SU-DHL-6 (cell line): ENCODE data around the gene ESRRB.

Experiments
- H2AFZ ChIP-seq: fragments of 200-600 bp; sonication (generic); 2 replicates; pipeline ENCODE4 v1.6.1; 2014; ENCODE audit warnings: low read depth, mild to moderate bottlenecking, moderate library complexity, mixed read lengths, antibody characterized with exemption, low read length; ENCODE audit not compliant: severe bottlenecking
- H3F3A ChIP-seq: fragments of 200-600 bp; shearing (Covaris generic); 2 replicates; pipeline ENCODE4 v1.6.0; 2016; ENCODE audit warnings: antibody characterized with exemption, mild to moderate bottlenecking; ENCODE audit not compliant: insufficient read depth
- H3K27ac ChIP-seq: fragments of 200-600 bp; sonication (generic); 2 replicates; pipeline ENCODE4 v1.5.1; 2016; ENCODE audit warnings: low read depth, mild to moderate bottlenecking, low read length, moderate library complexity, mixed read lengths
- H3K27me3 ChIP-seq: fragments of 200-600 bp; sonication (generic), shearing (Covaris generic); 2 replicates; pipeline ENCODE4 v1.6.0; 2014; ENCODE audit warnings: mild to moderate bottlenecking, low read length
- H3K36me3 ChIP-seq: fragments of 200-600 bp; sonication (generic); 2 replicates; pipeline ENCODE4 v1.6.1; 2014; ENCODE audit warnings: mild to moderate bottlenecking, low read length, mixed read lengths
- H3K4me2 ChIP-seq: fragments of 300-600, 200-600 bp; shearing (Covaris generic), sonication (generic); 2 replicates; pipeline ENCODE4 v1.6.0; 2014; ENCODE audit warnings: low read length, low read depth, mild to moderate bottlenecking; ENCODE audit not compliant: poor library complexity, severe bottlenecking
- H3K4me3 ChIP-seq: fragments of 200-600 bp; sonication (generic); 2 replicates; pipeline ENCODE4 v1.5.1; 2014; ENCODE audit warnings: antibody characterized with exemption, low read length, mild to moderate bottlenecking, mixed read lengths; ENCODE audit not compliant: insufficient read depth, poor library complexity, severe bottlenecking
- H3K79me2 ChIP-seq: fragments of 200-600 bp; sonication (generic); 2 replicates; pipeline ENCODE4 v1.6.1; 2014; ENCODE audit warnings: mild to moderate bottlenecking, low read length, moderate library complexity; ENCODE audit not compliant: insufficient read depth
- H3K9ac ChIP-seq: fragments of 200-600 bp; sonication (generic); 2 replicates; pipeline ENCODE4 v1.7.0; 2014; ENCODE audit warnings: mild to moderate bottlenecking, low read length
- H3K9me2 ChIP-seq: fragments of 200-600 bp; sonication (generic); replicated peaks from 2 replicates; pipeline ENCODE4 v1.6.1; 2014; ENCODE audit warnings: low read length; ENCODE audit not compliant: insufficient read depth
- H3K9me3 ChIP-seq: fragments of 200-600 bp; sonication (generic); 2 replicates; pipeline ENCODE4 v1.6.1; 2014; ENCODE audit warnings: low read length, mixed read lengths; ENCODE audit not compliant: insufficient read depth
- H4K20me1 ChIP-seq: fragments of 200-600 bp; sonication (generic); 2 replicates; pipeline ENCODE4 v1.6.1; 2014; ENCODE audit warnings: low read depth, mild to moderate bottlenecking, antibody characterized with exemption, low read length, moderate library complexity, mixed read lengths
- EZH2phosphoT487 ChIP-seq: fragments of 200-600 bp; sonication (generic), shearing (Covaris generic); conservative IDR thresholded peaks from 2 replicates; pipeline ENCODE4 v1.6.1; 2018; ENCODE audit warnings: mild to moderate bottlenecking, antibody characterized with exemption, low read length, moderate library complexity, mixed read lengths
- TF ChIP-seq, protein P1 (sequence below): fragments of 200-600 bp; sonication (generic); IDR thresholded peaks from one replicate; pipeline ENCODE4 v1.5.1; 2017; ENCODE audit warnings: antibody characterized with exemption, mild to moderate bottlenecking, low read length, moderate library complexity; ENCODE audit not compliant: insufficient read depth, poor library complexity, severe bottlenecking

Gene ESRRB

DNA sequence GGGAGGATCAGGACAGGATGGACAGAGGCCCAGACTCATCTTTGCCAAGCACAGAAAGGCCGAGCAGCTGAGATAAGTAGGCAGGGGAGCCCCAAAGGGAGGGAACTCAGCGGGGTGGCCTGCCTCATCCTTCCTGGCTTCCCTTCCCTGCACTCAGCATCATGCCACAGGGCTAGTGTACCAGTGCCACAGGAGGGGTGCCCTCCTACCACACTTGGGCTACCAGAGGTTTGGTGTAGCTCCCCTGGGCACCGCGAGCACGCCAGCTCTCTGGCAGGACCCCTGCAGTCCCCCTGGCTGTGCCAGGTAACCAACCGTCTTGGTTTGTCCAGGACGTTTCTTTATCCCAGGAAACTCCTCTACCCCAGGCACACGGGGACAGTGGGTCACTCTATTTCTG lies 123.5 kb downstream of the ESRRB start:
- Histone ChIP-seq H3F3A (no peaks in the 10 kb centered on the region), H4K20me1 (no peaks in the 10 kb centered on the region), H3K79me2 (no peaks in the 10 kb centered on the region), H3K9me3 (no peaks in the 10 kb centered on the region), H2AFZ (no peak overlapping the region), H3K27me3 (no peaks in the 10 kb centered on the region), H3K27ac (no peak overlapping the region), H3K4me3 (no peak overlapping the region), H3K36me3 (no peaks in the 10 kb centered on the region), H3K4me2 (no peak overlapping the region), H3K9me2 (no peaks in the 10 kb centered on the region), H3K9ac (no peak overlapping the region)
- no peak for TF ChIP-seq EZH2phosphoT487
- TF ChIP-seq, protein P1, sequence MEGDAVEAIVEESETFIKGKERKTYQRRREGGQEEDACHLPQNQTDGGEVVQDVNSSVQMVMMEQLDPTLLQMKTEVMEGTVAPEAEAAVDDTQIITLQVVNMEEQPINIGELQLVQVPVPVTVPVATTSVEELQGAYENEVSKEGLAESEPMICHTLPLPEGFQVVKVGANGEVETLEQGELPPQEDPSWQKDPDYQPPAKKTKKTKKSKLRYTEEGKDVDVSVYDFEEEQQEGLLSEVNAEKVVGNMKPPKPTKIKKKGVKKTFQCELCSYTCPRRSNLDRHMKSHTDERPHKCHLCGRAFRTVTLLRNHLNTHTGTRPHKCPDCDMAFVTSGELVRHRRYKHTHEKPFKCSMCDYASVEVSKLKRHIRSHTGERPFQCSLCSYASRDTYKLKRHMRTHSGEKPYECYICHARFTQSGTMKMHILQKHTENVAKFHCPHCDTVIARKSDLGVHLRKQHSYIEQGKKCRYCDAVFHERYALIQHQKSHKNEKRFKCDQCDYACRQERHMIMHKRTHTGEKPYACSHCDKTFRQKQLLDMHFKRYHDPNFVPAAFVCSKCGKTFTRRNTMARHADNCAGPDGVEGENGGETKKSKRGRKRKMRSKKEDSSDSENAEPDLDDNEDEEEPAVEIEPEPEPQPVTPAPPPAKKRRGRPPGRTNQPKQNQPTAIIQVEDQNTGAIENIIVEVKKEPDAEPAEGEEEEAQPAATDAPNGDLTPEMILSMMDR: no peak

DNA sequence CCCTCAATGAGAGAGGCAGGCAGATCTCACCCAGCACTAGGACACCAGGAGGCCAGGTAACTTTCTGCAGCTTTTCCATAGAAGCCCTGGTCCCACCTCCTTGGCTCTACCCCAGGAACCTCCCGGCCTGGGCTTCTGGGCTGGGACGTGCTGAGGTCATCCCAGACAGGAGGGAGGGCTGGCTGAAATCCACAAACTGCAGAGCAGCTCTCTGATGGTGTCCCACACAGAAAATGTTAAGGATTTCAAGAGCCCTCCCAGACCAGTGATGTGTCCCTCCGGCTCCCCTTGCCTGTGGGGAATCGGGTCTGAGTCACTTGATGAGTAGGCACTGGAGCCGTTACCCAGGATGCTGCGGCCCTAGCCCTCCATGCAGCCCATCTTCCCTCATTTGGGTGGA lies 124.1 kb downstream of the ESRRB start:
- Histone ChIP-seq H3K36me3 (no peaks in the 10 kb centered on the region), H2AFZ (no peak overlapping the region), H3K4me2 (no peak overlapping the region), H3K9me2 (no peaks in the 10 kb centered on the region), H3K27me3 (no peaks in the 10 kb centered on the region), H3K79me2 (no peaks in the 10 kb centered on the region), H3K9ac (no peak overlapping the region), H3K27ac (no peak overlapping the region), H4K20me1 (no peaks in the 10 kb centered on the region), H3K9me3 (no peaks in the 10 kb centered on the region), H3K4me3 (no peak overlapping the region), H3F3A (no peaks in the 10 kb centered on the region)
- TF ChIP-seq EZH2phosphoT487: no peak
- TF ChIP-seq, protein P1: no peak

DNA sequence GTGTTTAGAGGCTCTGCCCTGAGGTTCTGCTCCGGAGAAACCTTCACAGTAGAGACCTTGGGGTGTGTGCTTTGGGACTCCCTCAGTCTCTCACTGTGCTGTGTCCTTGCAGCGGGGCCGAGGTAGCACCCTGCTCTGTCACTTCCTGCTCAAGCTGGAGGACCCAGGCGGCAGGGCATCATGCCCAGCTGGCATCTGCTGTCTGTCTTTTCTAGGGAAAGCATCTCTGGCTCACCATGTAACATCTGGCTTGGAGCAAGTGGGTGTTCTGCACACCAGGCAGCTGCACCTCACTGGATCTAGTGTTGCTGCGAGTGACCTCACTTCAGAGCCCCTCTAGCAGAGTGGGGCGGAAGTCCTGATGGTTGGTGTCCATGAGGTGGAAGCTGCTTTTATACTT lies 124.5 kb downstream of the ESRRB start:
- TF ChIP-seq, protein P1: no peak
- TF ChIP-seq EZH2phosphoT487: no peak
- Histone ChIP-seq H3K9me3 (no peaks in the 10 kb centered on the region), H3K36me3 (no peaks in the 10 kb centered on the region), H3K27me3 (no peaks in the 10 kb centered on the region), H4K20me1 (no peaks in the 10 kb centered on the region), H3F3A (no peaks in the 10 kb centered on the region), H3K4me3 (no peak overlapping the region), H2AFZ (no peak overlapping the region), H3K9ac (no peak overlapping the region), H3K9me2 (no peaks in the 10 kb centered on the region), H3K4me2 (no peak overlapping the region), H3K79me2 (no peaks in the 10 kb centered on the region), H3K27ac (no peak overlapping the region)
